ENCODE data around the gene MYL12A.

The MYL12A gene

DNA sequence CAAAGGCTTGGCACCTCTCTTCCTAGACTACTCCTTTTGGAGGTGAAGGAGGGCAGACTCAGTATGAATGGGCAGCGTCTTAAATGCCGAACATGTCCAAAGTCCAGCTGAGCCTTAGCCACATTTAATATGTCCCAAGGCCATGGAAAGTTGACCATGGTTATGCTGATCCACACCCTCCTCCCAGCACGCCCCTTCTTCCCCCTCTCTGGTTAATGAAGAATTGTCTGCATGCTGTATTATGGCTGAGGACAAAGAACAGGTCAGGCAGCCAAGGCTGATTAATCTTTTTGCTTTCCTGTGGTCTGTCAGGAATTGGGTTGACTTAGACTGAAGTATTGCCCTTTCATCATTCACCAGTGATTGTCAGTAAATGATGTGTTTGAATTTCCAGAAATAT lies 22.0 kb upstream of the MYL12A start:
- DNase-seq (ENCODE audit: low read depth): no peak

DNA sequence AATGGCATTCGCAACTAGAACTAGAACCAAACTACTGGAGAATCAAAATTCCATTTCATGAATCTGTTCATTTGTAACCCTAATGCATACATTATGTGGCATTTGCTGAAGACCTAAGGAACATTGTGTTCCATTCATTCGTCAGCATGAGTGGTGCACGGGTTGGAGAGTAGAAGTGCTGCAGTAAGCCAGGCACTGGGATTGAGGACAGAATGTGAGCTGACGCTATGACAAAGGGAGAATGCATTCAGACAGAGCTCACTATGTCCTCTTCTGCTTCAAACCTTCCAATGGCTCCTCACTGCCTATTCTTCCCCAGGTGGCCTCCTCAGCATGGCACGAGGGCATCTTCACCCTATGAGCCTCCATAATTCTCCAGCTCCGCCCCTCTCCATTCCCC lies 21.6 kb upstream of the MYL12A start:
- no peak for DNase-seq (ENCODE audit: low read depth)

DNA sequence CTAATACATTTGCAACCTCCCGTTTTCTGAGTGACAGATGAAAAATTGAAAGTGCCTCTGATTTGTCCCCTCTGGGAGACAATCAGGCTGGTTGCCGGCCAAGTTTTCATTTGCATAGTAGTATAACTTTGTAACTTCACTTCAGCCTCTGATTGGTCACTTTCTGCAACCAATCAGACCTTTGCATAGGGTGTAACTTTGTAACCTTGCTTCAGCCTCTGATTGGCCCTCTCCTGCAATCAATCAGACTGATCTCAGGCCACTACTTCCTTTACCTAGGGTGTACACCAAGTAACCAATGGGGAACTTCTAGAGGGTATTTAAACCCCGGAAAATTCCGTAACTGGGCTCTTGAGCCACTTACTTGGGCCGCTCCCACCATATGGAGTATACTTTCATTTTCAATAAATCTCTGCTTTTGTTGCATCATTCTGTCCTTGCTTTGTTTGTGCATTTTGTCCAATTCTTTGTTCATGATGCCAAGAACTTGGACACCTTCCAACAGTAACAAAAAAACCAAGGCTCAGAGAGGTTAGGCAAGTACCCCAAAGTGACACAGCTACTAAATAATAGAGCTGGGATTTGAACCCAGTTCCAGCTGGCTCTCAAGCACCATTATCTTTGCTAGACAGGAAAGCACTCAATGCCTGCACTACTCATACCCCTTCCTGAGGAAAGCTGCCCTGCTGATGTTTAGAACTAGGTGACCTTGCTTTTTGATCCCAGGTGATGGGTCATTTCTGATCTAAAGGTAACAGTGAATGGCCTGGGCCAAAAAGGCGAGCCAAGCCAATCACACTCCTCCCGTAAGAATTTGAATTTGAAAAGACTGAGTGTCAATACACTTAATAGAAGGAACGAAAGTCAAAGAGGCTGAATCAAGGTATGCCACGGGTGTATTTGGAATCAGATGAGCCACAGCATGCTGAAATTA lies 16.9 kb upstream of the MYL12A start:
- peak; percentile 32 for DNase-seq (ENCODE audit: low read depth)

DNA sequence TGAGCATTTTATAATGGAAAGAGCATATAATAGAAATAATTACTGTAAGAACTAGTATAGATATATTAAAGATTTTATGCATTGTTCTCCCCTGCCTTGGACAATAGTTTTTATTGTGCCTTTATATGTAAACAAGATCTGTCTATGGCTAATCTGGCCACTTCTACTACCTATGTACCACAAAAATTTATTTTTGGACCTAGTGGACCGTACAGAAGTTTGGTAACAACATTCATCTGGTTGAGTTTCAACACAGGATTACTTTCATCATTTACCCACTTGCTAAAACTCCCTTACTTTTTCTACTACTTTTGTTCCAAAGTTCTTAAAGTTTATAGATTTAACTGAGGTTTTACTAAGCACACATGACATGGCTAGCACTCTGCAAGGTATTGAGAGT lies 14.6 kb upstream of the MYL12A start:
- DNase-seq (ENCODE audit: low read depth): no peak

DNA sequence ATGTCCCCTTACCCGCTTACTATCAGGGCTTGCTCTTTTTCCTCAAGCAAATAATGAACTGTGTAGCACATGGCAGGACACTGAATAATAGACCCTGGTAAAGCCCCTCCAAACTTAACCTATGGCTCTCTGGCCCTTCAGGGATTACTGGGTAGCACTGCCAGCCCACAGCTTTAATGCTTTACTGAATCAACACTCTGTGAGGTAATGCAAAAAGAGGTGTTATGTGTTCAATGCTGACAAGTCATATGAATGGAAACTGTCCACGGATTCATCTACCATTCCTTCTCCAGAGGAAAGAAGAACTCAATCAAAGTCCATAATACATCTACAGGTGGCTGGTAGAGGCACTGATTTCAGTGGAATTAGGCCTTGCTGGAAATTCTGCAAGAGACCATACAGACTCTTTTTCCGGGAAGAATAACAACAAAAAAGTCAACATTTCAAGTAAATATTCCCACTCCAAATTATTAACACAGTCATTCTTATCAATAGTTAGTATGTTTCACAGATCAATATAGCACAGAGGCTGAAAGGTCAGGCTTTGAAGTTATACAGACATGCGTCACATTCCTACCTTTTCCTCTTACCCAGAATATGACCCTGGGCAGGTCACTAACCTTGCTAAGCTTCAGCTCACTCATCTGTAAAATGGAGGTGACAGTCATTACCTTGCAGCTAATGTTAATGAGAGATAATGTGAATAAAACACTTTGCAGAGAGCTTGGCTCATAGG lies 14.0 kb upstream of the MYL12A start:
- no peak for DNase-seq (ENCODE audit: low read depth)

DNA sequence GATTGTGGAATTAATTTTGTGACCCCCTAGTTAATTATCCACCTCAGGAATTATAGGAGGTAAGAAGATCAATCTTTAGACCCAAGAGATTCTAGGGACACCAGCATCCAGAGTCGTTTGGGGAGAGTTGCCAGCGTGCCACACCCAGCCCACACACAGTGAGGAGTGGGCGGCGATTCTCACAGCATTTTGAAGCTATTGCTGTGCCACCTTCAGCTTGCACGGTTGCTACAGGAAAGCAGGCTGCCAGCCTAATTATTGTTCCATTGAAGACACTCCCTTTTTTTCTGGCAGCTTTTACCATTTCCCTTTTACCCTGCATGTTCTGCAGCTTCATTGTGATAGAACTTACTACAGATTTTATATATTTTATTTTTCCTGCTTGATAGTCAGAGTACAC lies 13.1 kb upstream of the MYL12A start:
- DNase-seq (ENCODE audit: low read depth): no peak

DNA sequence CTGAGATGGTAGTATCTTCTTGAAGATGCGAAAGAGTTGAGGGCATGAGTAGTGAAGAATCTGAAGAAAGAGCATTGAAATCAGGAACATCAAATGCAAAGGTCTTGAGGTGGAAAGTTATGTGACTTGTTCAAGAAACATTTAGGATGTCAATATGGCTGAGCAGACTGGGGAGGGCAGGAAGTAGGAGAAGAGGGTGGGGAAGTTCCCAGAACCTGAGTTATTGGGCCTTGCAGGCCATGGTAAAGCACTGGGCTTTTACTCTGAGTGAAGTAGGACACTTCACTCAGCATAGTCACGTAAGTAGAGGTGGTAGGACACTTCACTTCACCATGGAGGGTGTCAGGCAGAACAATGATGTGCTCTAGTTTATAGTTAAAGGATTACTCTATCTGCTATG lies 11.8 kb upstream of the MYL12A start:
- no peak for DNase-seq (ENCODE audit: low read depth)

DNA sequence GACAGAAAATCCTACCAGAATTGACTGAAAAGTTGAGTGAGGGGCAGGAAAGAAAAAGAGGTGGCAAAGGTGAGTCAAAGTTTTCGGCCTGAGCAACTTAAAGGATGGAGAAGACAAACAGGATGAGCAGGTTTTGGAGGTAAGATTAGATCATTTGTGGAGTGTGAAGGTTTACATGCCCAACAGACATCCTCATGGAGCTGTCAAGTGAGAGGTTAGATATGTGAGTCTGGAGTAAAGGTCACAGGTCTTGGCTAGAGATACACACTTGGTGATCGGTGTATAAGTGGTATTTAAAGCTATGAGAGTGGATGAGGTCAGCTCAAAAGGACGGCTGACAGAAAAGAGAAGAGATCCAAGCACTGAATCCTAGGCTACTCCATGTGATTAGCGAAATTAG lies 11.1 kb upstream of the MYL12A start:
- DNase-seq (ENCODE audit: low read depth): no peak

DNA sequence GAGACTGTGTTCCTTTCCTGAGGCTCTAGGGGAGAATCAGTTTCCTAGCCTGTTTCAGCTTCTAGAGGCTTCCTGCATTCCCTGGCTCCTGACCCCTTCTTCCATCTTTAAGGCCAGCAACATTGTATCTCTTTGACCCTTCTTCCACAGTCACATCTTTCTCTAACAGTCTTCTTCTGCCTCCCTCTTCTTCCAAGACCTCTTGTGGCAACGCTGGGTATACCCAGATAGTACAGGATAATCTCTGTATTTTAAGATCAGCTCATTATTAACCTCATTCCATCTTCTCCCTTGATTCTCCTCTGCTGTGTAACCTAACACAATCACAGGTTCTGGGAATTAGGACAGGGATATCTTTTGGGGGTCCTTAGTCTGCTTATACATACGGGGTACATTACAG lies 8.9 kb upstream of the MYL12A start:
- DNase-seq (ENCODE audit: low read depth): no peak

DNA sequence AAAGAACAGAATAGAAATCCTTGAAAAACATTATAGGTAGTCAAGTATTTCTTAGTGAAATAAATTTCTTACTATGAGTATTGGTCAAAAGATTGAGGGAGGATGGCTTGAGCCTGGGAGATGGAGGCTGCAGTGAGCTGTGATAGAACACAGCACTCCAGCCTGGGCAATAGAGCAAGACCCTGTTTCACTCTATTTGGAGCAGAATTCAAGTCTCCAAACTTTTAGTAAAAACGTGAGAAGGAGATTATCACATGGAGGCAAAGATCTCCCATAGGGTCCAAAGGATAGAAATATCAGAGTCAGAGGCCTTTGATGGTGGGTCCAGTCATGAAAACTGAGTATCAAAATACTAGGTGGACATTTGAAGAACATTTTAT lies 2.4 kb upstream of the MYL12A start:
- DNase-seq (ENCODE audit: low read depth): no peak

DNA sequence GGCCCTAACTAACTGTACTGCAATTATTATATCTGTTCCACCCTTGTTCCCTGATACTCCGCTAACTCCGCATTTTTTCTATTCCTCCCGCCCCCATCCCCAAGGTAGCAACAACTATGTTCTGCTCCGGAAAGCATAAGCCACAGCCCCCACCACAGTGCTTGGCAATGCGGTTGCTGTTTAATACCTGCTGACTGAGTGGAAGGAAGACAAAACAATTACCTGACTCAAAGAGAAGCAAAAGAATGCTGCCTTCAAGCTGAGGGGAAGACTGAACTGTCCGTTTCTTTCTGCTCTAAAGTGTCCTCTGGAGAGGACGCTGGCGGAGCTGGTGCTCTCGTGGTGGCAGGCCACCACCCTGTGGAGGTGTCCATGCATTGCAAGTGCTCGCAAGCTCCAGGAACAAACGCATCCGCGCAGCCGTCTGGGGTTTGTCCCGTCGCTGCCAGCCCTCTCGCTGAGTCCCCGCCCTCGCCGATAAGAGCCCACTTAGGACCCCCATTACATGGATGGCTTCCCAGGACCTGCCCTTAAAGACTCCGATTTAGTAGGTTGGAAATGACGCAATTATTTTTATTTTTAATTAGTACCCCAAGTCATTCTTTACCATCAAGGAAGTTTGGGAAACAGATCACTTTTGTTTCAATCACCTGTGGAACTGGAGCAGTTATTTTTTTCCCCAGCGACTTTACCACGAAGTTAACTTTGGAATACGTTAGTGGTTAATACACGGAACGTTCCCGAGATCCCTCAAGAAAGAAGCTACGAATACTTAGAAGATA lies 1.6 kb upstream of the MYL12A start:
- DNase-seq (ENCODE audit: low read depth): peak; percentile 88

DNA sequence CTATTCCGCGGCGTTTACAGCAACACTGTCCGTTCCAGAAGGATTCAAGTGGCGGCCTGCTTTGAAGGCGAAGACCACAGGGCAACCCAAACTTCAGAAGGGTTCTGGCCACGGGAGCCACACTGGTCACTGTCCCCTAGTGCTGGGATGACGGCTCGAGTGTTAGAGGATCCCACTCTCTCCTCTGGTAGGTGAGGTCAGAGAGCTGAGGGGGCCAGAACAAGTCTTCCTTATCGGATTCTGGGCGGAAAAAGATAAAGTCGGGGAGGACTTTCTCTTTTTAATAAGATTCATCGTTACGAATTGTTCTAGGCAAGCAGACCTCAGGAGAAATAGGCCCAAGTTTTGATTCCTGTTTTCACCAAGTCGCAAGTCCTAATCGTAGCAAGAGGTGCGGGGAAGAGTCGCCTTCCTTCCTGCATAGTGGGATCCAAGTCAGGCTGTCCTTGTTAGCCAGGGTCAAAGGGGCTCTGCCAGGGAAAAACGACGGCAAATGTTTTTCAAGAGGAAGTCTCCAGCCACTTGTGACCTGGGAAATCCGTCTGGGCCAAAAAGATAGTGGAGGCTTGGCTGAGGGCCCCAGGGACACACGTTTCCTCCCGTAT lies 864 bp upstream of the MYL12A start:
- no peak for DNase-seq (ENCODE audit: low read depth)

DNA sequence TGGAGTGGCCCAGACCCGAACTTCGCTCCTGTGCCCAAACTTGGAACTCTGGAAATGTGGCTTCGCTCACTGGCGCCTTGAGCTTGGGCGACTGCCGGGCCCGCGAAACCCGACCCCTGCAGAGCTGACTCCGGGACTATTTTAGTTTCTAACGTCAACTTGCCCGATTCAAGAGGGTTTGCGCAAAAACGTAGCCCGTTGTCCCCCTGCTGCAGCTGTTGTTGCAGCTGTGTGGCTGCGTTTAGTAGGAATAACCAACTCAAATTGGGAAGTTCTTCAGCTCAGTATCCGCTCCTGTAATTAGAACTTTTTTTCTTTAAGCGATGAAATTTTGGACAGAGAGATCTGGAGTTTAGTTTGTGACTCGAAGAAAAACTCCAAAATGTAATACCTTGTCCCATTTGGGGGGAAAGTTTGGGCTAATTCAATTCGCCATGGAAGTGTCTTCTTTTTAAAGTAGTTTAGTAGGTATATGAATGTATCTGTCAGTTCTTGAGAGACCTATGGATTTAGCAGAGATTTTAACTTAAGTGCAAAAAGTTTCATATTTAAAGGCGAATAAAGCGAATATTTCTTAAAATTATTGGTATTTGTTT lies 559 bp downstream of the MYL12A start:
- peak; percentile 49 for DNase-seq (ENCODE audit: low read depth)

DNA sequence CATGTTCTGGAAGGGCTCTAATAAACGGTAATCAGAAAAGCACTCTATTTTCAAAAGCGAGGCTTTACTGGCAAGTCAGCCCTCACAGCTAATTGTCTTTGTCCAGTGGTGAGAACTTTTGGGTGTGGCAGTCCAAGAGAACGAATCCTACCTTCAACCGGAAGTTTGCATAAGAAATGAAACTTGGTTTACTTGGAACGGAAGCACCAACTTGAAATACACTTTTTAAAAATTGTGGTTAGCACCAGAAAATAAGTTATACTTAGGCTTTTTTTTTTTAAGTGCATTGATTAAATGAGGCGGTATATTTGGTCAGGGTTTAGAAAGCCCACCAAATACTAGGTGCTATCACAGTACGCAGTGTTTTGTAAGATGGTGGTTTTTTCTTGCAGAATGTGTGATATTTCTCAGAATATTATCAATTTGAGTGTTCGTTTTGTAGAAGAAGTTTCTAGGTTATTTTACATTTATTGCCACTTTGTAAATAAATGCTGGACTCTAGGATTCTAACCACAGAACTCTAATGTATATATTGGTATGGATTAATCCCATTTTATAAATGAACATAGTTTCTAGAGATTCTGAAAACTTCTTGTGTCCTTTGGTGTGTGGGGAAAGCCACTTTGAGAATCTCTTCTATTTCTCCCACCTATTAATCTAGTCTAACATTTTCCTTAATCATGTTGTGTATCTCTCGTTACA lies 1.2 kb downstream of the MYL12A start:
- peak; percentile 75 for DNase-seq (ENCODE audit: low read depth)

DNA sequence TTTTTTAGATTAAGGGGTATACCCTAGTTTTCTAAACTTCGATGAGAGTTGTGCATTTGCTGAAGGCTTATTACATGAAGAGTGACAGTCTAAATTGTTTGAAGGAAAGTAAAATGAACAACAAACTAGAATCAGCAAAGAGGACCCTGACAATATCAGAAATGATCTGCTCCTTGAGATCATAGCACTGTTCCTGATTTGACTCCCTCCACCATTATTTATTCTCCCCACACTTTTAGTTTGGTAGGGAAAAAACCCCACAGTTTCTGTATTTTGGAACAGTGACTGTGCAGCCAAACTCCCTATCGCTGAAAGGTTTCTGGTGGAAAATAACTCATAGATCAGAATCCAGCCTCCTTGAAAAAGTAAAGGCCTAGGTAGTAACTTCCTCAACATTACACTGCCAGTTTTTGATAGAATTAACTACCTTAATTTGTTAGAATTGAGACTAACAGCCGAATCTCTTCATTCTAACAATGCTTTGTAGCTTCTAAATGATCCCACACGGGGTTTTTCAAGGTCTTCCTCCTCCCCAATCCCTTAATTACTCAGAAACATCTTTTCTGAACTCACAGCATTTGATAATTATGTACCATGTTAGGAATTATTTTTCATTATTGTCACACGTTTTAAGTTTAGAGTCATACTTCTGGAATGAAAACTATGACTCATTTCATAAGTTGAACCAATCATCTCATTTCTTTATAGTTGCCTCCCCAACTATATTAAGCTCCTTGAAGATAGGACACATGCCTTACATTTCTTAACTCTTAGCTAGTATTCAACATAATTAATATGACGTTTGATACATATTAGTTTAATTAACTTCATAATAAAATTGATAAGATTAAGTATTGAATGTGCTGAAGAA lies 2.9 kb downstream of the MYL12A start:
- peak; percentile 91 for DNase-seq (ENCODE audit: low read depth)

DNA sequence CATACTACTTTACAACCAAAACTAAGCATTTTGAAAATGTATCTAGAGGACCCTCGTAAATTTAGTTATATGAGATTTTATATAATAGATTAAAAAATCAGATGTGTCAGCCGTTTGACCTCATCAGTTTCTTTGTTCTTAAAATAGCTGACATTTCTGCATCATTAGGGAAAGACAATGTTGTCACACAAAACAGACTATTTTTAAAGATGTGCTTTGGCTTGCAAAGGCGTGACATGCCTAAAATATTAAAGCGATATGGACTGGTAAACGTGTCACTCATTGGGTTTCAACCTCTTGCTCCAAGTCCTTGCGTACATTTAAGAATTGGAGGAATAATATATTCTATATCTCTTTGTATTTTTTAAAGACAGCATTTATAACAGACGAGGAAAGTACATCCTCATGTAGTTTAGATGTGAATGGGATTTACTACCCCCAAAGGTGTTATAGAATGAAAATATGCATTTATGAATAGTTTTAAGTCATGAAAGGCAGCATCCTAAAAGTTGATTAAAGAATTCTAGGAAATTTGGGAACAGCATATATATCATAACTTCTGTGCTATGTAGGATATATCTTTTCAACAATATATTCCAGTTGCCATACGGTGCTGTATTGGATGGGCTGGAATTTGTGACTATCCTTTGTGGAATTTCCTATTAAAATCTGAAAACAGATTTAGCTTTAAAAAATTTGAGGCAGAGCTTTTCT lies 3.8 kb downstream of the MYL12A start:
- peak; percentile 46 for DNase-seq (ENCODE audit: low read depth)

DNA sequence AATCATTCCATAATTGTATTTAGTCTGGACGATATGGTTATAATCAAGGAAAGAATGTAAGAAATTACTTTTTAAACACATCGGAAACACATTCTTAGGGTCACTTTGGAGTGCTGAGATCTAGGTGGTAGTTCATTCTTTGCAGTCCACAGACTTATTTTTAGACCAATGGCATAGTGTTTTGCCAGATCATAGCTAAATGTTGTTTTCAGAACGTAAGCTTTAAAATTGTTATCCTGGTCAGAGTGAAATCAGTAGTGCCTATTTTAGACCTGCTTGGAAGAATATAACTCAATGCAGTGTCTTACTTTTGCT lies 4.3 kb downstream of the MYL12A start:
- peak; percentile 88 for DNase-seq (ENCODE audit: low read depth)

DNA sequence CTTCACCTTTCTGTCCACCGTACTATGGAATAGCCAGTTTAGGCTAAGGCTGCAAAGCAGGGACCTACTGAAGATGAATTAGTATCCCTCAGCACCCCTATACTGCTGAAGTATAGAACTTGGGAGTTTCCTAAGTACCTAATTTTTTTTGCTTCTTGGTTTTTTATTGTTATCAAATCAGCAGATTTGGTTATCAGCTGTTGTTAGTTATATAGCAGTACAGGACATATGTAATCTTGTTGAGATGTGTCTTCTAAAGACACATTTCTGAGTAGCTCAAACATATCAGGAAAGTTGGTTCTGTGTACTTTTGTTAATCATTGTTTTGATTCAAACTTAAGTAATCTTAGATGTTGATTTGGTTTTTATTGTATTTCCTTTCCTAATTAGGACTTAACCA lies 5.2 kb downstream of the MYL12A start:
- no peak for DNase-seq (ENCODE audit: low read depth)

DNA sequence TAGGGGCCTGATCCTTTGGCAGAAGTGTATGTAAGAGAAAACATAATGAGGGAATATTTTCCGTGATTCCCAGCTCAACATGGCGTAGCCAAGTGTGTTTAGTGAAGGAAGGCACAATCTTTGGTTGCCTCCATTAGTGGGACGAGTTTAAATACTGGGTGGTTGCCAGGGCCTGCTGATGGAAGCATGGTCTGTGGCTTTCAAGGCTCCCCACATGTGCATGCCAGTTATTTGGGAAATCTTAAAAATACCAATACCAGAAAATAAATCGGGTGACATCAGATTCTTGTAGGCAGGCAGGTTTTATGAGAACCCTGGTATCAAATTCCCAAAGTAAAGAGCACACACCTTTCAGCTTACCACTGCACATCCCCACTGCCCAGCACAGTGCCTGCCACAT lies 7.1 kb downstream of the MYL12A start:
- no peak for DNase-seq (ENCODE audit: low read depth)

Measured in EH (cell line).